IPS-11a (cell line): ENCODE measurements around the gene PALD1.

Experiments
- H3K4me3 ChIP-seq: one replicate; pipeline ENCODE4 v1.5.1; 2013; ENCODE audit warnings: low read depth, low read length, control low read depth

PALD1 gene

DNA sequence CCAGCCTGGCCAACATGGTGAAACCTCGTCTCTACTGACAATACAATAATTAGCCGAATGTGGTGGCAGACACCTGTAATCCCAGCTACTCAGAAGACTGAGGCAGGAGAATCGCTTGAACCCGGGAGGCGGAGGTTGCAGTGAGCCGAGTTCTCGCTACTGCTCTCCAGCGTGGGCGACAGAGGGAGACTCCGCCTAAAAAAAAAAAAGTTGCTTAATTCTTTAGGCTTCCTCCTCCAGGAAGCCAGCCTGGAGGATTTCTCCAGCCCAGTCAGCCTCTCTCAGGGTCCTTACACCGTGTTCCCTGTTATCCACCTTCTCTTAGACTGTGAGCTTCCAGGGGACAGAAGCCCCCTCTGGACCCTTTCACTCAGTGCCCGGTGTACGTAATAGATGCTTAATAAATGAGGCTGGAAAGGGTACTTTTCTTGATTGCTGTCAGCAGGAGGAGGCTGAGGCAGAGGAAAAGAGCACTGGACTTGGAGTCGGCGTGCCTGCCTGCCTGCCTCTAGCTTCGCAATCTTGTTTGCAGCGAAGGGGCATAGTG lies 20.7 kb upstream of the PALD1 start:
- peak overlapping the region; percentile 27 for H3K4me3 ChIP-seq

DNA sequence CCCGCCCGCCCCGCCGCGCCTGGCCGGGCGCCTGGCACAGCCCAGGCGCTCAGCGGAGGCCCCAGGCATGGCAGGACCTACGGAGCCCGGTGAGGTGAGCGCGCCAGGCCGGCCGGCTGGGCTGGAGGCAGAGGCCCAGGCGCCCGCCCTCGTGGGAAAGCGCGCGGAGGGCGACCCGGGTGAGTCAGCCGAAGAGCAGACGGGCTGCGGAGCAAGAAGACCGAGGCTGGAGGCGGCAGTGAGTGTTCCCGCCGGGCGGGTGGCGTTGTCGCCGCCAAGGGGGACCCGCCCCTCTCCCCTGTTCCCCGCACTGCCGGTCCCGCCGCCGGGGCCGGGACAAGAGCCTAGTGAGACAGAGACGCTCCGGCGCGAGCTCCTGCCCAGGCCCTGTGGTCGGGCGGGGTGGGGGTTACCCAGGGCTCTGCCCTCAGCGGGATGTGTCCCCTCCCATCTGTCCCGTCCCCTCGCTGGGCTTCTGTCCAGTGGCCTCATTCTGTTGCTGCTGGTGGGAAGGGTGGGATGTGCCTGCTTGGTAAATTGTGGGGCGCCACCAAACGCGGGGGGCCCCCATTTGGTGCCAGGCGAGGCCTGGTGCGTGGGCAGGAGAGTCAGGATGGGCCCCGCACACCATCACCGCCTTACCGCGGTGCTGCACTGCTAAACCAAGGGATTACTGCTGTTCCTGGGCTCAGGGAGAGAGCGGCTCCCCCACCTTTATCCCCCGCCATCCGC lies 20.1 kb upstream of the PALD1 start:
- H3K4me3 ChIP-seq = peak overlapping the region; percentile 27

DNA sequence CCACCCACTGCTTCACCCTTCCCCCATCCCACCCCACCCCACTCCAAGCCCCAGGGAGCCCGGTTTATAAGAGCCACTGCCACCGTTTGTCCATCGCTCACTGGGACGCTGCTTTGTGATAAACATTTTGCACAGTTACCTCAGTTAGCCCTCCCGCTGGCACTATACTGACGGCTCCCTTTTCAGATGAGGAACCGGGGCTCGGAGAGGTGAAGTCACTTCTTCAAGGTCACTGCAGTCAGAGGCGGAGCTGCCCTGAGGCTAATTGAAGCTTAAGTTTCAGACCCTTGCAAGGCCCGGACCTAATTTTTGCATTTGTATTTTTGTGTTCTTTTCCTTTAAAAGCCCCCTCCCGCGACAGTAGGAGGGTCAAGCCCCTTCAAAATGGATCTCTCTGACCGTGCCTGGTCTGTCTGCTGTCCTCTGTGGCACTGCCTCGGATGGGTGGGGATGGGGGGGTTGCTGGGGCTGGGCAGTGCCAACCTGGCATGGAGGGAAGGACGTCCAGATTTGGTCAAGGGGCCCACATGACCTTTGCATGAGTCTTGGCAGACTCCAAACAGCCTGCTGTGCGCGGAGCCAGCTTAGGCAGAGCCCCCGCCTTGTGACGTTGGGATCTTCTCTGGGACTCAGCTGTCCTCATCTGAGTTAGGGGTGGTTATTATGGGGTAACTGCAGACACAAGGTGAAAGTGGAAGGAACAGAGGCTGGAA lies 19.4 kb upstream of the PALD1 start:
- H3K4me3 ChIP-seq = no peak overlapping the region

DNA sequence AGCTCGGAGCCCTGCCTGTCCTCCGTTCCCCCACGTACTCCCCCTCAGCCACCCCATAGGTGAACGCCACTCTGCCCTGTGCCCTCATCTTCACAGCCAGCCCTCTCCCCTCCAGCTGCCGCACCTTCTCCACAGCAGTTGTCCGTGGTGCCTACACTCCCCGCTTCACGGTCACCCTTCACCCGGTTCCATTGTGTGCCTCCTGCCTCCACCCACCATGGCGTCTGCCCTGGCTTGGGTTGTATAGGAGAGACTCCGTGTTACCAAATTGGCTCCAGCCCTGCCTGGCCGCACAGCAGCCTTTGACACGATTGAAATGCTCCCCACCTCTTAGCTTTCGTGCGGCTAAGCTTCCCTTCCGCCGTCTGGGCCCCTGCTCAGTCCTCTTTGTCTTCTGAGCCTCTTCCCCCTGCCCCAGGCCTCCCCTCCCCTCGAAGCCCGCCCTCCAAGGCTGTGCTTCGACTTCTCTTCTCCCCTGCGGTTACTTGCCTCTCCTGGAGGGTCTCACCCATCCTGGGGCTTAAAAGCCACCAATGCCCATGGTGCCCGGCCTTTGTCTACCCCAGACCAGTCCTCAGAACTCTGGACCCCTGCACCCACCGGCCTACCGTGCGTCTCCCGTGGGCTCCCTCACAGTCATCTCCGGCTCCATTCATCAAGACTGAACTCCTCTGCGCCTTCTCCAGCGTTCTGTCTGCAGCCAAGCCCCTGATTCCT lies 18.6 kb upstream of the PALD1 start:
- no peak overlapping the region for H3K4me3 ChIP-seq

DNA sequence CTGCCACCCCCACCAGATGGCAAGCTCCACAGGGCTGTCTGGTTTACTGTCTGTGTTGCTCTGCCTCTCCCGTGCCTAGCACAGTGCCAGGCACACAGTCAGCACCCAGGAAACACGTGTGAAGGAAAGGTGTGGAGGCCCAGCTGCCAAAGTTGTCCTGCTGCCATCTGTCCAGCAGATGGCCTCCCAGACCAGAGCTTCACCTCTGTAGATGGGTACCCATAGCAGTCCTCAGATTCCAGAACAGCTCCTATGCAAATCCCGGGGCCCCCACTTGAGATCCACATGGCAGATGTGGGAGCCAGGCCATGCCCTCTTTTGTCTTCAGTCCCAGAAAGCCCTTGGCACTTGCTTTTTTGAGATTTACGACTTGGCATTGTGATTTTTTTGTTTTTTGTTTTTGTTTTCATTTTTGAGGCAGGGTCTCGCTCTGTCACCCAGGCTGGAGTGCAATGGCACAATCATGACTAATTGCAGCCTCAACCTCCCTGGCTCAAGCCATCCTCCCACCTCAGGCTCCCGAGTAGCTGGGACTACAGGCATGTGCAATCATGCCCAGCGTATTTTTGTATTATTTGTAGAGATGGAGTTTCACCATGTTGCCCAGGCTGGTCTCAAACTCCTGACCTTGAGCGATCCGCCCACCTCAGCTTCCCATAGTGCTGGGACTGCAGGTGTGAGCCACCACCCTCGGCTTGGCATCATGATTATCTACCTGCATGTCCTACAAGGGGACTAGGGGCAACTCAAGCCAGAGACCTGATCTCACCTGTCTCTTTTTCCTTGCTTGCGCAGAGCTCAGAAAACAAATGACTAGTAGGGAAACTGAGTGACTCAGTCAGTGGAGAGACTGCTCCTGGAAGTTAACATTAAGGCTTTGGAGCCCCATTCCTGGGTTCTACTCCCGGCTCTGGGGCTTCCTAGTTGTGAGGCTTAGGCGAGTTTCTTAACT lies 16.9 kb upstream of the PALD1 start:
- H3K4me3 ChIP-seq = no peak overlapping the region

DNA sequence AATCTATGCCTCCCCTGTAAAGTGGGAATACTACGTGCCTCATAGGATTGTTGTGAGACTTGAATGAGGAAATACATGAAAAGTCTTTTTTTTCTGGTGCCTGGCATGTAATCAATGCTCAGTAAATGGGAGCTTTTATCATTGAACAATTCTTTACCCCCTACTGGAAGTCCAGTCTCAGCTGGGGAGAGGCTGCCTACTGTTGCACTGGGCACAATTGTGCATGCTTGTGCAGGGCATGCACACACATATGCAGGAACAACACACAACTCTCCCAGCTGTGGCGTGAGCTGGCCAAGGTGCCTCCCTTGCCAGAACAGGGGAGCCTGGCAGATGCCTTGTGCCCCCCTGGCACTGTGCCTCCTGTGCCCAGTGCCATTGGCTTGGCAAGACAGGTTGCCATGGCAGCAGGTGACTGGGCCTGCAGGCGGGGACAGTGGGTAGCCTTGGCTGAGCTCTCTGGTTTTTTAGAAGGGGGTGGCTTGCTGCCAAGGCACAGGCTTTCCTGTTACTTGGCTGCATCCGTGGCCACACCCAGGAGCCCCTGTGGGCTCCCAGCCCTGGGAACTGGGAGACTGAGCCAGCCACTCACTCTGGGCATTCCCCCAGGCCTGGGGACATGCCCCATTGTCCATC lies 16.1 kb upstream of the PALD1 start:
- H3K4me3 ChIP-seq = no peak overlapping the region

DNA sequence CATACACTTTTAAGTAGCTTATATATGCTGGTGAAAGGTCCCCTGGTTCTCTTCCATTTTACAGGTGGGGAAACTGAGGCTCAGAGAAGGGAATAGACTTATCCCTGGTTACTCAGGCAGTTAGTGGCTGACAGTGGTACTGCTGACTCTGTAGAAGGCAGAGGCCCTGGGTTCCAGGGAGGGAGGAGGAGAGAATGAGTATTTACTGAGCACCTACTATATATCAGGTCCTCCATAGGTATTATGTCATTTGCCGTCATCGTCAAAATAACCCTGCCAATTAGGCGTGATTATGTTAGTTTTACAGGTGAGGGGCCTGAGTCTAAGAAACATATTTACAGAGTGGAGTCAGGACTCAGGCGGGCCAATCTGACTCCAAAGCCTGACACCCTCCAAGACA lies 13.3 kb upstream of the PALD1 start:
- no peak overlapping the region for H3K4me3 ChIP-seq

DNA sequence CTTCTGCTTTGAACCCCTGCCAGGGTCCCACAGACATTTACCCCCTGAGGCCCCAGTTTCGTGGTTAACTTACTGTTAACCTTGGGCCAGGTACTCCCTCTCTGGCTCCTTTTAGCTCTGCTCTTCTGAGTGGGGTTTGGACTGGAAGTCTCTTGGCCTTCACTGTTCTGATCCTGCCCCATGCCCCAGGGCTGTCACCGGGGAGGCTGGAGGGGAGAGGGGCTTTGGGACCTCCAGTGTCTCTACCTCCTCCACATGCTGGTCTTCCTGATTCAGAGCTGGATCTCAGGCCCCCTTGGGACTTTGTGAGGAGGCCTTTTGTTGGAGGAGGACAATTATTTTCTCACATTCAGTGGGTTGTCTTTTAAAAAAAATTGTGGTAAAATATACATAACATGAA lies 12.7 kb upstream of the PALD1 start:
- no peak overlapping the region for H3K4me3 ChIP-seq

DNA sequence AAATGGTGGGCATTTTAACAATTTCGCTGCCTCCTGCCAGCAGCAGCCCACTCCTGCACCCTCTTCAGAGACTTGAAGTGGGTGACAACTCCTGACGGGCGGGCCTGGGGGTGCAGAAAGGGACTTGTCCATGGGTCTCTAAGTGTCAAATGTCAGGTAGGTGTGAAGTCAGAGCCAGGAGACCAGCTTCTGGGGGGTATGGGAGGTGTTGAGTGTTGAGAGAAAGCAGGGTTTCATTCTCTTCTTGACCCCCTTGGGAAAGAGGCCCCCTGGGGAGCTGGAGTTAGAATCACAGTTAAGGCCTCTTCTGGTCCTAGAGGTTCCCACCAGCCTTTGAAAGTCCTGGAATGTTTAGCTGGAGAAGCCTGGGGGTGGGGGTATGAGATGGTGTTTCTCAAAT lies 11.6 kb upstream of the PALD1 start:
- H3K4me3 ChIP-seq = no peak overlapping the region

DNA sequence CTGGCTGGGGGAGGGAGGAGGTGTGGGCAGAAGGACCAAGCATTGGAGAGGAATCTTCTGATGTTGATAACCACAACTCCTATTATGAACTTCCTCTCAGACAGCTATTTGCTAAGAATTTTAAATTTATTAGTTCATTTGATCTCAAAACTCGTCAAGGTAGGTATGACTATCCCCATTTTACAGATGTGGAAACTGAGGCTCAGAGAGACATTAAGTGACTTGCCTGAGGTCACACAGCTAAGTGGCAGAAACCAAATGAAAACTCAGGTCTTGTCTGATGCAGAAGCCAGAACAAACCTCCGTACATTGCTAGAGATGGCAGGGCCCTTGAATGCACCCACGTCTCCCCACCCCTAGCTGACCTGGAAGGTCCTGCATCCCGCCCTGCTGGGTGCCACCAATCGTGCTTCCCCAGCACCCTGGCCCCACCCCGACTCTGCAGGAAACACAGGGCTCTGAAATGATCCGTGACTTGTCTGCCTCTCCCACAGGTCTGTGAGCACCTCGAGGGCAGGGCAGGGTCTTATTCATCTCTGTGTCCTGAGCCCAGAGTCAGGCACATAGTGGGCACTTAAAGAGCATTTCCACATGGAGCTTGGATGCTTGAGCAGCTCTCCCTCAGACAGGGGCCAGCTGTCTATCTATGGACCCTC lies 5.6 kb upstream of the PALD1 start:
- no peak overlapping the region for H3K4me3 ChIP-seq

DNA sequence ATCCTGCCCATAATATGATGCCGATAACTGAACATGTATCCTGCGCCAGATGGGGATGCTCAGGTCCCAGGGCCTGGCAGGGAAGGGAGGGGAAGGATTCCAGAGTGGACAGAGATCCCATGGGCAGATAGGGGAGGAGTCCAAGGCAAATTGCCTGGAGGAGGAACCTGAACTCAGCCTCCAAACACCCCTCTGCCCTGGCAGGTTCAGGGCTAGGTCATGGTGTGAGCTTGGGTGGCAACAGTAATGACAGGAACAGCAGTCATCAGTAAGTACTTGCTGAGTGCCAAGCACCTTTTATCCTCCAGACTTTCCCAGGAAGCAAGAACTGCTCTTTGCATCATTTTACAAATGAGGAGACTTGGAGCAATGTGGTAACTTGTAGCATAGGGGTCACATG lies 3.8 kb upstream of the PALD1 start:
- H3K4me3 ChIP-seq = no peak overlapping the region

DNA sequence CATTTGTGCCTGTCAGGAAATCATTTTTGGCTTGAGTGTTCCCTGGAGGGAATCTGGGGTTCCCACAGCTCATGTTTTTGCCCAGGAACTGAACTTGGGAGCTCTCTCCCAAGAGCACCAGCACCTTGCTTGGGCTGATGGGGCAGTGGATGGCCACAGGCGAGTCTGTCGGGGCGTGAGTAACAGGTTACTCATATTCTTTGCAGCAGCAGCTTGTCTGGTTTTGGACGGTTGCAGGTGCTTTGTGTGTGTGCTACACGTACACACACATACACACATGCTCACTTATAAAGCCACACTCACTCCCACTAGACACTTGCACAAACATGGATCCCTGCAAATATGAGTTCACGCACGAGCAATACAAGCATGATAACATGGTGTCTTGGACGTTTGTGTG lies 2.9 kb upstream of the PALD1 start:
- no peak overlapping the region for H3K4me3 ChIP-seq

DNA sequence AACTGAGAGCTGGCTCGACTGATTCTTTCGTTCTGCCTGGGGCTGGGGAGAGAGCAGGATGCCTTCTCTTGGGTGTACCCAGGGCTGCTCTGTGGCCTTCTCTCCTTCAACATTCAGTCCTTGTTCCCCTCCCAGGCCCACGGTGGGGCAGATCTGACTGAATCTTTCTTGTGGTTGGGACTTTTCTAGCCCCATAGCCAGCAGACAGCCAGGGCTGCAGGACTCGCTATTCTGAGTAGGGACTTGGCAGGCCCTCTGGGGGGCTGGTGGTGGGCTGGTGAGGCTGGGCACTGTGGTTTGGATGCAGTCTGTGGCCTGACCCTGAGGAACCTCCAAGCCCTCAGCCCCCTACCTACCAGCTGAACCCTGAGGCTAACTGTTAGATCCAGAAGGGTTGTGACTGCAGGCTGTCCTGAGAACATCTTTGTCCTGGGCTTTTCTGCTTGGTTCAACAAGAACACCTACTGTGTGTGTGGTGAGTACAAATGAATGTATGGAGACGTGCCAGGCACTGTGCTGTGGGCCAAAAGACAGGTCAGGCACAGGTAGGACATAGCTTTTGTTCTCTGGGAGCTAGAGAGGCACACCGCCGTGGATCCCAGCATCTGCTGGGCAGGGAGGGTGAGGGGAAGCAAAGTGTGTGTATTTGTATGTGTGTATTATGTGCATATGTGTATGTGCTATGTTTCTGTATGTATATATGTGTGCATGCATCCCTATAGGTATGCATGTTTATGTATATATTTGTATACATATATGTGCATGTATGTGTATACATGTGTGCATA lies 2.1 kb upstream of the PALD1 start:
- H3K4me3 ChIP-seq = no peak overlapping the region

DNA sequence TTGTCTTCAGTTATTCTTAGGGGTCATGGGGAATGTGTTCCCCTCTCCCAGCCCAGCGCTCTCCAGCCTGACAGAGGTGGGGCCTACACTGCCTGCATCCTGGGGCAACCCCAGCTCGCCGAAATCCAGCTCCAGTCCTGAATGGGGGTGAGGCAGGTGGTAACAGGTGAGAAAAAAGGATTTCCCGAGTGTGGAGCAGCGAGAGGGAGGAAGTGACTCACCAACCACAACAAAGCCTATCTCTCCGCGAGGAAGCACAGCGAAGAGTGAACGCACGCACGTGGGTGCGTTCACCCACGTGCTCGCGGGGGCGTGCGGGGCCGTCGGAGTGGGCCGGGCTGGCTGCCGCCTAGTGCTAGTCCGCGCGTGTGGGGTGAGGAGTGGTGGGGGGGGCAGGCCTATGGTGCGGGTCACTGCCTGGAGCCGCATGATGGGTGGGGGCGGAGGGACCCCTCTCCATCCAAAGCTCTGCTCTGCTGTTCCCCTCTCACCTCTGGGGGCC lies 855 bp upstream of the PALD1 start:
- H3K4me3 ChIP-seq = peak overlapping the region; percentile 56

DNA sequence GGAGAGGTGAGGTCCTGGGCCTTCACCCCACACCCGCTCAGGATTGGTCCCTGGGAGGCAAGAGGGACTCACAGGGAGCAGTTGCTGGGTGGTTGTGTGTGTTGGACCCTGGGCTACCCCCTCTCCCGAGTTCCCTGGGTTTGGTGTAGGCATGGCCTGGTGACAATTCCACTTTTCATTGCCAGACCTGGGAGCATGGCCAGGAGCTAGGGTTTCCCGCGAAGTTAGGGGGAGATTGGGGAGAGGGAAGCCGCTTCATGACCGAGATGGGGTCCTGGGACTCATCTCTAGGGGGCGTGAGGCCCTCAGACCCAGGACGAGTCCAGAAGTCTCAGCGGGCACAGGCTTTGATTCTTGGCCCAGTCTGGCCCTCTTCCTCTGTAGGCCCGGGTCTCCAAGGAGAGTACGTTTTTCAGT lies 606 bp downstream of the PALD1 start:
- peak overlapping the region; percentile 76 for H3K4me3 ChIP-seq

DNA sequence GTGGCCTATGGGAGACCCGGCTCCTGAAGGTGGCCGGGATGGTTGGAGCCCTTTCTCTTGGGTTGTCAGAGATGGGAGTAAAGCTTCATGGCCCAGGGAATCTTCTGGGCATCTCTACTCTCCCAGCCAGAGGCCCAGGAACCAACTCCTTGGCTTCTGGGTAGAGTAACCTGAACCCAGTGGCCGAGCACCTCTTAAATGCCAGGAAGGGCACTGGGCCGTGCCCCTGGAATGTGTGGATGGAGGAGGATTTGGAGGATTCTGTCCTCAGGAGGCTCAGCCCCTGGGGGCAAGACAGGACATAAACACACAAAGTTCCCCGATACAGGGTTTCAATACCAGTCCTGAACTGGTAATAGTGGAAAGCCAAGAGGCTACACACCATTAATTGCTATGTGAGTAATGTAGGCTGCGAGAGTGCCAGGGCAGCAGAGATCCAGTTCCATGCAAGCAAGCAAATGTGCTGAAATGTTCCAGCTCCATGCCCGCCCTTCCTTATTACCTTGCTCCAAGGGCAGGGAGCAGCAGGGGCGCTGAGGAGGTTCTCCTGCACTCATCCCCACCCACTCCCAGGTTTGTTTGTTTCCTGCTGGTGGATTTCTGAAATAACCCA lies 1.2 kb downstream of the PALD1 start:
- H3K4me3 ChIP-seq = peak overlapping the region; percentile 76

DNA sequence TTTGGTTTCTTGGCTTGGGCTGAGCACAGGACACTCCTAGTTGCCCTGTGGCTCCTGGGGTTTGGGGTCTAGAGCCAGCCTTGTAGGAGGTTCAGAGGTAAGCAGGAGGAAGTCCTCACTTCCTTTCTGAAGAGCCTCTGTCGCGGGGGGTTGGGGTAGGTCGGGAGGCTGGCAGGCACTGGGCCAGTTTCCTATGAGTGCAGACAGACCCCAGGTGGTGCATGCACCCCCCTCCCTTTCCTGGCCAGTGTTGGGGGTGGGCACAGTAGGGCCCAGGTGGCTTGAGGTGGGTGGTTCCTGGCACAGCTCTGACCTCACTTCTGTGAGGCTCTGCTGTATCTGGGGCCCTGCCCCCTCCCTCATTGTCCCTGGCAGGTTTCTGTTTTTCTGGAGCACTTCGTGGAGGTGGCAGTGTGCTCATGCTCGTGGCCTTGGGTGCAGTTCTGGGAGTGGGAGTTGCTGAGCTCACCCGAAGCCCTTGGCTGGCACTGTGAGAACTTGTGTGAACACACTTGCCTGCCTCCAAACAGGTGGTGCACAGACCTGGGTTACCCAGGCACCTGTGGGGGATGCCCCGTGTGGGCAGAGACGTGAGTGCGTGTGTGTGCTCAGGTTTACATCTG lies 1.8 kb downstream of the PALD1 start:
- no peak overlapping the region for H3K4me3 ChIP-seq

DNA sequence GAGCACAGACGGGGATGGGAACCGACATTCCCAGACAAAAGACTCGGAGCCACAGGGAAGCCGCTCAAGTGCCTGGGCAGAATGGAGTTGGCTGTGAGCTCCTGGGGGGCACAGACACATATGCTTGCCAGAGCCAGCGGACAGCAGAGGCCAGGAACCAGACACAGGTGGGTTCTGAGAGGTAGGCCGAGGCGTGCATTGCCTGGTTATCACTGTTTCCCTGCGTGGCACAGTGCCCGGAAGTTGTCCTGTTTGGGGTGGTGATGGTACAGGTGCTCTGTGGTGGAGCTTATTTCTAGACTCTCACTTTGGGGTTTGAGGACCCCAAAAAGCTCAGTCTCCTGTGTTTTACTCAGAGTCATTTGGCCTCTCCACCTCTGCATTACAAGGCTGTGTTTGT lies 2.5 kb downstream of the PALD1 start:
- no peak overlapping the region for H3K4me3 ChIP-seq
